DMS53 (cell line): ENCODE data around the gene CORO2B.
A peak's percentile ranks its signal among the peaks of the same experiment; 100 is the strongest.
"Not testable (repeated sequence)": the region's sequence is repeated elsewhere in the genome, so short reads cannot be mapped to it uniquely, and the experiment has no call there.

Experiments used
- DNase-seq: peaks from one replicate; lab custom pipeline; 2025; lab: John Stamatoyannopoulos, UW

CORO2B gene

GRCh38 chr15:68730976-68731897 is 152.4 kb downstream of the CORO2B start:
- DNase-seq: no peak

- DNase-seq: no peak
Measured at GRCh38 chr15:68732451-68732850, 153.7 kb downstream of the CORO2B start.

- DNase-seq: no peak
Measured at GRCh38 chr15:68733666-68734065, 154.9 kb downstream of the CORO2B start.

GRCh38 chr15:68734352-68734751 is 155.6 kb downstream of the CORO2B start:
- no peak for DNase-seq

GRCh38 chr15:68734881-68735280 is 156.1 kb downstream of the CORO2B start:
- DNase-seq: no peak

GRCh38 chr15:68735610-68736009 is 156.8 kb downstream of the CORO2B start:
- DNase-seq: no peak

- no peak for DNase-seq
Measured at GRCh38 chr15:68739390-68740080, 160.7 kb downstream of the CORO2B start.

- DNase-seq: no peak
Measured at GRCh38 chr15:68743256-68743655, 164.5 kb downstream of the CORO2B start.

- DNase-seq: no peak
Measured at GRCh38 chr15:68749365-68749764, 170.6 kb downstream of the CORO2B start.

- DNase-seq: no peak
Measured at GRCh38 chr15:68749793-68750192, 171.0 kb downstream of the CORO2B start.

- no peak for DNase-seq
Measured at GRCh38 chr15:68751622-68752021, 172.8 kb downstream of the CORO2B start.

- DNase-seq: no peak
Measured at GRCh38 chr15:68755731-68756130, 176.9 kb downstream of the CORO2B start.

- DNase-seq: not testable (repeated sequence)
Measured at GRCh38 chr15:68759982-68760579, 181.3 kb downstream of the CORO2B start.

GRCh38 chr15:68763063-68763462 is 184.3 kb downstream of the CORO2B start:
- no peak for DNase-seq

- DNase-seq: no peak
Measured at GRCh38 chr15:68764090-68764489, 185.3 kb downstream of the CORO2B start.

- no peak for DNase-seq
Measured at GRCh38 chr15:68765602-68766368, 187.0 kb downstream of the CORO2B start.

GRCh38 chr15:68767833-68768232 is 189.0 kb downstream of the CORO2B start:
- DNase-seq: no peak

- DNase-seq: peak; percentile 61
Measured at GRCh38 chr15:68768321-68768720, 189.5 kb downstream of the CORO2B start.

GRCh38 chr15:68769702-68770101 is 190.9 kb downstream of the CORO2B start:
- DNase-seq: no peak

GRCh38 chr15:68770216-68770615 is 191.4 kb downstream of the CORO2B start:
- DNase-seq: no peak

- DNase-seq: no peak
Measured at GRCh38 chr15:68773036-68773435, 194.2 kb downstream of the CORO2B start.

- no peak for DNase-seq
Measured at GRCh38 chr15:68774120-68774519, 195.3 kb downstream of the CORO2B start.
